ENCODE measurements around the gene KIFC1.

GRCh38 chr6:33459226-33459625, 67.6 kb downstream of the KIFC1 start:
- TF ChIP-seq CTCF (conservative IDR thresholded peaks at IDR 0.05; ENCODE audit: low read depth, low read length), result no peak
- no peak for TF ChIP-seq EZH2 (IDR thresholded peaks at IDR 0.05; ENCODE audit: borderline replicate concordance, low read depth, low read length, poor library complexity, severe bottlenecking)
